T-helper 9 cell (primary cell): ENCODE data around the gene RASSF4.

Experiments
- DNase-seq: peaks from one replicate; pipeline ENCODE4 v3.0.0-alpha.2; 2020

Gene RASSF4

DNA sequence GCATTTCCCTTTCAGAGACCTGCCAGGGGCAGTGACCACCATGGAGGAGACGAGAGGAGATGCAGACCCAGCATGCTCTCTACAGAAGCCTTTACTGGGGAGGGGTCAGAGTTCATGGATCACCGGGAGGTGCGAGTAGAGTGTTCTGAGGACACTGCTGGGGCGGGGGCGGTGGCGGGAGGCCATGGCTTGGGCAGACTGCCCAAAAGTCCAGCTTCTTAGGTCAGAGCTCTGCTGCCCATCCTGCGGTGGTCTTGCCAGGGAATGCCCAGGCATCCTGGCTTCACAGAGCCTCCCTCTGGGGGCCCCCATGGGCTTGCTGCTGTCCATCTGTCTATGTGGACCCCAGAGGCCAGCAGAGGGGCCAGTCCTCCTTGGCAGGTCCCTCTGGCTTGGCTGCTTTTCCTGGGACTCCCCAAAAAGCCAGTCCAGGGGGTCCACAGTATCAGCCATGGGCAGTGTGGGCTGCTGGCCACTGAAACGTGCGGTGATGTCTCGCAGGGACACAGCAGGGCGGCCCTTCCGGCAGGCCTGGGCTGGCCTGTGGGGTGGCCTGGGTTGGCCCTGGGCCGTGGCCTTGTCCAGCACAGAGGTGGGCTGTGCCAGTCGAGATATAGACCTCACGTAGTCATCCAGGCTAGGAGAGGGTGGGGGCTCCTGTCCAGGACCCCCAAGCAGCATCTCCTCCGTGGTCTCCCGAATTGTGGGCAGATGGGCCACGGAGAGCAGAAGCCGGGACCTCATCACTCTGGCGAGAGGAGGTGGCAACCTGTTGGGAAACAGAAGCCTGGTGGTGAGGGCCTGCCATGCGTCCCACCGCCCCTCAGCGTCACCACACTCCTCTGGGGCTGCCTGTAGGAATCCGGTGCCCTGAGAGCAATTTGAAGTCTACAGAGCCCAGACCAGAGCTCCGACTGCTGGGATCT lies 17.9 kb downstream of the RASSF4 start:
- no peak for DNase-seq

DNA sequence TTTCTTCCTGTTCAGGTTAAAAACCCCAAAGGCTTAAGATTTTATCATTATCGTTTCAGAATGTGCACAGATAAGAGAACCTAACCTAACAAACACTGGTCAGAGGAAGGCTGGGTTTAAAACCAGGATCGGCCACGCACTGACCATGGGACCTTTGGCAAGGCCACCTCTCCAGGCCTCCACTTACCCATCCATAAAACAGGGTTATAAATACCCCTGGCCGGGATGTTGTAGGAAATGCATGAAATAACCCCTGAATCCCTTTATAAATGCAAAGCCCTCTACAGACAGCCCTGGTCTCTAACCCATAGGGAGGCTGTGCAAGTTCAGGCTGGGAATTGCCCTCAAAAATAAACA lies 18.6 kb downstream of the RASSF4 start:
- DNase-seq: no peak

- no peak for DNase-seq
Measured at GRCh38 chr10:44978570-44979280, 19.1 kb downstream of the RASSF4 start, which contains the start of gene DEPP1. TSS of gene DEPP1 (minus strand) at chr10:44978809. CDS start at chr10:44978030, 779 bp downstream.

- no peak for DNase-seq
Measured at GRCh38 chr10:44979281-44980191, 19.9 kb downstream of the RASSF4 start.

- DNase-seq: no peak
Measured at GRCh38 chr10:44980309-44981171, 20.9 kb downstream of the RASSF4 start.

GRCh38 chr10:44981172-44982113 lies 21.8 kb downstream of the RASSF4 start:
- no peak for DNase-seq

DNA sequence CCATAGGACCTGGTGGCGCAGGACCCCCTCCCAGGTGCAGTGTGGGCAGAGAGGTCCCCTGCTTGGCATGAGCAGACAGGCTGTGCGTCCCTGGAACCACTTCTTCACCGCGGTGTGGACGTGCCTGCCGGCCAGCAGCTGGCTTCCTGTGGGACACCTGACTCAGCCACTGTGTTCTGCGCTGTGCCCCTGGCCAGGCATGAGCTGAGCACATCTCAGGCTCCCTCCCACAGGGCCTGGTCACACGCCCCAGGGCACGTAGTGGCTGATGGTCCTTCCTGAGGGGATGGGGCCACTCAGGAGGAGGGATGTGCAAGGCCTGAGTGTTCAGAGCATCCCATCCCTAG lies 22.5 kb downstream of the RASSF4 start:
- DNase-seq: no peak

DNA sequence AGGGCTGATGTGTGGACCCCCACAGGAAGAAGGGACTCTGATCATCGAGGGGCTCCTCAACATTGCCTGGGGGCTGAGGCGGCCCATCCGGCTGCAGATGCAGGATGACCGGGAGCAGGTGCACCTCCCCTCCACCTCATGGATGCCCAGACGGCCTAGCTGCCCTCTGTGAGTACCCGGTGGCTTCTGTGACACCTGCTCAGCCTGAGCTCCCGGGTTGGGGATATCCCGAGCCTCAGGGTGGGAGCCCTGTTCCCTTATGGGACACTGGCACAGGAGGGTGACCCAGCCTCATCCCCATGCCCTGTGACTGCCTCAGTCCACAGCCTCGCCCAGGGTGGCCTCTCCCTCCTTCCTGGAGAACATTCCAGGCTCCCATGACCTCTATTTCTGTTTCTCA lies 22.9 kb downstream of the RASSF4 start:
- no peak for DNase-seq

GRCh38 chr10:44983066-44983894 lies 23.7 kb downstream of the RASSF4 start:
- DNase-seq: no peak

DNA sequence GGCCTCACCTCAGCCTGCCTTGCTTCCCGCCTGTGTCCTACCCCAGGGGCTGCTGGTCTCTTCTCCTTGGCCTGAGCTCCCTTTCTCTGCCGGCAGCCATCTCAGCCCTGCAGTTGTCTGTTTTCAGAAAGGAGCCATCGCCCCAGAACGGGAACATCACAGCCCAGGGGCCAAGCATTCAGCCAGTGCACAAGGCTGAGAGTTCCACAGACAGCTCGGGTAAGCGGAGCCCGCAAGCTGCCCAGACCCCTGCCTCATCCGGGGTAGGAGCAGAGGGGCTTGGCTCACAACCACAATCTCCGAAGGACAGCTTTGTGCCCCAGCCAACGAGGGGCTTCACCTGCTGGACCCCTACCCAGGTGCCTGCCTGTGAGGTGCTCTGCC lies 24.3 kb downstream of the RASSF4 start:
- no peak for DNase-seq

GRCh38 chr10:44984671-44985101 lies 25.1 kb downstream of the RASSF4 start:
- DNase-seq: no peak

- DNase-seq: no peak
Measured at GRCh38 chr10:44985175-44985681, 25.6 kb downstream of the RASSF4 start.

- no peak for DNase-seq
Measured at GRCh38 chr10:44986179-44986578, 26.6 kb downstream of the RASSF4 start.

- no peak for DNase-seq
Measured at GRCh38 chr10:44986670-44987069, 27.1 kb downstream of the RASSF4 start.

GRCh38 chr10:44988957-44989585 lies 29.5 kb downstream of the RASSF4 start:
- DNase-seq: no peak

GRCh38 chr10:44989597-44990301 lies 30.1 kb downstream of the RASSF4 start:
- no peak for DNase-seq

- DNase-seq: no peak
Measured at GRCh38 chr10:44990302-44990655, 30.7 kb downstream of the RASSF4 start.

GRCh38 chr10:44990965-44991364 lies 31.4 kb downstream of the RASSF4 start:
- DNase-seq: no peak

GRCh38 chr10:44991571-44991970 lies 32.0 kb downstream of the RASSF4 start:
- DNase-seq: no peak
